Vagina (tissue), 2 donors: ENCODE data around the gene FGFBP3. TPM values are rescaled to one million over a fixed set of nuclear protein-coding genes. Genes with fewer than 3 reads are reported as not detected.

Source experiments
- DNase-seq, 2 donors: peaks; one replicate each; pipeline ENCODE4 v3.0.0-alpha.2; 2017; ENCODE audit errors: extremely low spot score in 2 of 2
- H3K27ac ChIP-seq: fragments of 200-600 bp; sonication (generic); one replicate; pipeline ENCODE4 v1.5.1; 2019
- H3K27me3 ChIP-seq: fragments of 200-600 bp; sonication (generic); one replicate; pipeline ENCODE4 v1.5.1; 2019
- H3K36me3 ChIP-seq, 2 donors: fragments of 200-600 bp; sonication (generic); one replicate each; pipeline ENCODE4 v1.5.1; 2017 to 2019
- H3K4me1 ChIP-seq: fragments of 200-600 bp; sonication (generic); one replicate; pipeline ENCODE4 v1.5.1; 2019
- H3K4me3 ChIP-seq, 2 donors: fragments of 200-600 bp; sonication (generic); 1 replicate in 1 of 2; 2 replicates in 1 of 2; pipeline ENCODE4 v1.5.1; 2016 to 2019
- H3K9me3 ChIP-seq: fragments of 200-600 bp; sonication (generic); one replicate; pipeline ENCODE4 v1.5.1; 2019
- POLR2A ChIP-seq, 2 donors: fragments of 450-650 bp; IDR thresholded peaks; one replicate each; pipeline ENCODE4 v1.6.1; 2017; ENCODE audit warnings: antibody characterized with exemption in 2 of 2, mild to moderate bottlenecking in 2 of 2, moderate library complexity in 2 of 2
- POLR2AphosphoS5 ChIP-seq, 2 donors: sonication (generic); formaldehyde crosslinking; IDR thresholded peaks; one replicate each; pipeline ENCODE4 v1.9.0; 2017; ENCODE audit warnings: antibody characterized with exemption in 2 of 2, mild to moderate bottlenecking in 2 of 2, low read depth in 1 of 2; ENCODE audit not compliant: insufficient read depth in 1 of 2
- intact Hi-C: fragments of 100-400 bp; cut with DNase I; formaldehyde crosslinking; loops from one replicate; pipeline ENCODE4 v1.15.1; 2023
- total RNA-seq: library from RNA; depleted of rRNA; stranded (reverse); fragments of >200 nt; gene quantifications from one replicate; pipeline ENCODE4 v1.2.3, GENCODE V29; 2016
- TF ChIP-seq, protein P1 (sequence below), 3 experiments: fragments of 450-650 bp in 2 of 3; fragments of 200-600 bp in 1 of 3; sonication (generic) in 1 of 3; IDR thresholded peaks; one replicate each; pipeline ENCODE4 v1.5.1; 2017 to 2019; ENCODE audit warnings: antibody characterized with exemption in 3 of 3, mild to moderate bottlenecking in 2 of 3, moderate library complexity in 2 of 3

FGFBP3 gene
- total RNA-seq, 1 donor from 2014 or later: 0.74 TPM

DNA sequence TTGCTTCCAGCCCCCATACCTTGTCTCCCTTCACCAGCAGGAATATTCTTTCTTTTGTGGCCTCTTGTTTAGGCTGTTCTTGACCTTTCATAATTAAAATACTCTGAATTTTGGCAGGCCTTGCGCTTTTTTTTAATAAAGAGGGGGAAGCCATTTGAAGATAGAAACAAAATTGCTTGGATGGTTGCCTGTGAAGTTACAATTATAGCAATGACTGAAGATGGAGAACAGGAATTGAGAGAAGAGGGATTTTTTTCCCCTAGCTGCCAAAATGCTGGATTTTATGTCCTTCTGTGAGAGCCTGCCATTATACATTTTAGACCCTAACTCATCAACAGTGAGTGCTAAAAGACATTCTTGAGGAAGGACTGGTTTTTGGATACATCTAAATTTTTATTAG, 24.8 kb downstream of the FGFBP3 start:
- H3K4me1 ChIP-seq: peaks cover 31% of the 10 kb centered on the region
- no peak for DNase-seq
- H3K36me3 ChIP-seq: no peaks in the 10 kb centered on the region
- no peaks in the 10 kb centered on the region for H3K27me3 ChIP-seq
- H3K27ac ChIP-seq: no peak overlapping the region
- H3K4me3 ChIP-seq: no peak overlapping the region
- intact Hi-C loops: no loop called here
- TF ChIP-seq, protein P1, sequence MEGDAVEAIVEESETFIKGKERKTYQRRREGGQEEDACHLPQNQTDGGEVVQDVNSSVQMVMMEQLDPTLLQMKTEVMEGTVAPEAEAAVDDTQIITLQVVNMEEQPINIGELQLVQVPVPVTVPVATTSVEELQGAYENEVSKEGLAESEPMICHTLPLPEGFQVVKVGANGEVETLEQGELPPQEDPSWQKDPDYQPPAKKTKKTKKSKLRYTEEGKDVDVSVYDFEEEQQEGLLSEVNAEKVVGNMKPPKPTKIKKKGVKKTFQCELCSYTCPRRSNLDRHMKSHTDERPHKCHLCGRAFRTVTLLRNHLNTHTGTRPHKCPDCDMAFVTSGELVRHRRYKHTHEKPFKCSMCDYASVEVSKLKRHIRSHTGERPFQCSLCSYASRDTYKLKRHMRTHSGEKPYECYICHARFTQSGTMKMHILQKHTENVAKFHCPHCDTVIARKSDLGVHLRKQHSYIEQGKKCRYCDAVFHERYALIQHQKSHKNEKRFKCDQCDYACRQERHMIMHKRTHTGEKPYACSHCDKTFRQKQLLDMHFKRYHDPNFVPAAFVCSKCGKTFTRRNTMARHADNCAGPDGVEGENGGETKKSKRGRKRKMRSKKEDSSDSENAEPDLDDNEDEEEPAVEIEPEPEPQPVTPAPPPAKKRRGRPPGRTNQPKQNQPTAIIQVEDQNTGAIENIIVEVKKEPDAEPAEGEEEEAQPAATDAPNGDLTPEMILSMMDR (IDR thresholded peaks at IDR 0.05): no peak
- TF ChIP-seq POLR2AphosphoS5 (IDR thresholded peaks at IDR 0.05; ENCODE audit: insufficient read depth in 1 of 2, low read depth in 1 of 2) (no peak), POLR2A (IDR thresholded peaks at IDR 0.05) (no peak)
- no peaks in the 10 kb centered on the region for H3K9me3 ChIP-seq

DNA sequence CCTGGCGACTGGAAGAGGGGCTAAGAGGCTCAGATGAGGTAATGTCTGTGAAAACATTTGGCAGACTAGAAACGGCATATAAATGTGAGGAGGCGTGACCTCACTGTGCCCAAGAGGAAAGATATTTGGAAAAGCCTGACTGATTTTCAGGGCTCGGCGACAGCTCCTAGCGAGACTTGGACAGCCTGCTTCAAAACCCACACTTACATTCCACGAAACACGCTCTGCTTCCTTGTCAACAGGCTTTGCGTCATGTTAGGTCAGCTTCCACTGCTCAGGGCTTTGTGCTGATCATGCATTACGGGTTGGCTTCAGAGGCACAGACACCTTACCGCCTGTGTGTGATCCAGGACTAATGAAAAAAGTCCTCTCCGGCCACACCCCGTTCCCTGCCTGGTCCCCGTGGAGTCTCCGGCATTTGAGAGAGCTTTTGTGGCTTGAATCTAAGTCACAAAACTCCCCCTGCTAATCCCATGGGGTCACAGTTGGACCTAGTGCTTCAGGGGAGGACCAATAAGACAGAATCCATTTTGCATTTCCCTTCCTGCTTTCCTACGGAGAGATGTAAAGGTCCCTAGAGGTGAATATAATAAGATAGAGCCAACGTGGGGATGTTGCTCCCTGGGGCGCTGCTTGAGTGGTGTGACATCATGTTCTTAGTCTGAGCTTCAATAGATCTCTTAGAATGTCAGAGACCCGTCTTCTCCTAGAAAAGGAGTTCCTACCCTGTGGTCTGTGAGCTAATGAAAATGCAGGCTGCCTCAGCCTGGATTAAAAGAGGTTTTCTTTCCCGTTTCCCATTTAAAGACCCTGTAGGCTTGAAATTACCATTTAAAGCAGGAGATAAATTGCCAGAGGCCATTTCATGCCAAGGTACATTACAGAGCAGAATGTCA, 25.5 kb downstream of the FGFBP3 start:
- no peaks in the 10 kb centered on the region for H3K36me3 ChIP-seq
- H3K27ac ChIP-seq: peak overlapping the region; percentile 58
- TF ChIP-seq, protein P1 (IDR thresholded peaks at IDR 0.05): no peak
- TF ChIP-seq POLR2AphosphoS5 (IDR thresholded peaks at IDR 0.05; ENCODE audit: insufficient read depth in 1 of 2, low read depth in 1 of 2) (no peak), POLR2A (IDR thresholded peaks at IDR 0.05) (no peak)
- no peaks in the 10 kb centered on the region for H3K9me3 ChIP-seq
- H3K27me3 ChIP-seq: no peaks in the 10 kb centered on the region
- peaks cover 31% of the 10 kb centered on the region for H3K4me1 ChIP-seq
- intact Hi-C loops: no loop called here
- DNase-seq: no peak
- H3K4me3 ChIP-seq: peak overlapping the region in 1 of 2 donors; percentile 15

DNA sequence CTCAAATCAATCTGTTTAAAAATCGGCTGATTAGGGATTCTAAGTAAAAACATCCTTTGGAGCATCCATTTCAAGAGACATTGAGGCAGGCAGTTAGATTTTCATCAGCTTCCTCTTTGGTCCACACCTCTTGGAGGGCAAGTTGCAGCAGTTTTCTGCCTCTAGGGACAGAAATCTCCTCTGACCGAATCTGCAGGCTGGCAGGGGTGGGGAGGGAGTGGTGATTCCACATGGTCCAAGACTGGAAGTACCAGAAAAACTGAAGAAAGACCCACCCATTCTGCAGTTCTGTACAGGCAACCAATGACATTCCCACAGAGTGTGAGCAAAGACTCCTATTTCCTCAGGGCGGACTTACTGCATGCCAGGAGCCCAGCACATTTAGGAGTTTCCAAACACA, 29.0 kb downstream of the FGFBP3 start:
- no peak for DNase-seq

DNA sequence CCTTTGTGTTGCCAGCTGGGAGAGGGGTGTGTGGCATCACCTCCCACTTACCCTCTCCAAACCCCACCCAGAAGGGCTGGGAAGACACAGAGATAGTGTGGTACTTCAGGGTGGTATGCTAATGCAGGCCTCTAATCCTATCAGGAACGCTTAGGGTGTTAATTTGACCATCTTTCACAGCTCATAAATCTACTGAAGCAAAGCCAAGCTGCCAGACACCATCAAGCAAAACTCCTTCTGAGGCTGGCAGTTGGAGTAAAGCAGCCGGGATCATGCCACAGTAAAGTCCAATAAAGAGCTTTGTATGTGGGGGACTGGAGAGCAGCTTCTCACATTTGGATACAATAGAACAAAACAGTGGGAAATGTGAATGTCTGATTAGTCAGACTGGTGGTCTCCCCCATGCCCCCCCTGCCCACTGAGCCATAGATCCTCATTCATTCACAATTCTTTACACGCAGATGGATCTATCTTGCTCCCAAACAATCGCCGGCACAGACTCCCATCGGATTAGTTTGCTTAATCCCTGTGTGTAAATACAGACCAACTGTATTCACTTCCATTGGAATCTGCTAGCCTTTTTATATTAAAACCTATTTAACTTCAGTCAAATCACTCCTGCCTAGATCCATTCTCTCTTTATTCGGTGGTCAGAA, 29.6 kb downstream of the FGFBP3 start:
- no peak for DNase-seq
- Histone ChIP-seq H3K36me3 (no peaks in the 10 kb centered on the region), H3K27ac (no peak overlapping the region), H3K4me3 (no peak overlapping the region), H3K9me3 (no peaks in the 10 kb centered on the region), H3K27me3 (no peaks in the 10 kb centered on the region), H3K4me1 (peaks cover 17% of the 10 kb centered on the region)
- TF ChIP-seq POLR2A (IDR thresholded peaks at IDR 0.05) (no peak), POLR2AphosphoS5 (IDR thresholded peaks at IDR 0.05; ENCODE audit: insufficient read depth in 1 of 2, low read depth in 1 of 2) (no peak)
- TF ChIP-seq, protein P1 (IDR thresholded peaks at IDR 0.05): no peak
- intact Hi-C loops: no loop called here

More for the DNA sequence above, 29.0 kb downstream of the FGFBP3 start:
- no peaks in the 10 kb centered on the region for H3K27me3 ChIP-seq
- no peaks in the 10 kb centered on the region for H3K9me3 ChIP-seq
- H3K36me3 ChIP-seq: no peaks in the 10 kb centered on the region
- peaks cover 17% of the 10 kb centered on the region for H3K4me1 ChIP-seq
- TF ChIP-seq POLR2AphosphoS5 (IDR thresholded peaks at IDR 0.05; ENCODE audit: insufficient read depth in 1 of 2, low read depth in 1 of 2) (no peak), POLR2A (IDR thresholded peaks at IDR 0.05) (no peak)
- TF ChIP-seq, protein P1 (IDR thresholded peaks at IDR 0.05): no peak
- no peak overlapping the region for H3K27ac ChIP-seq
- no peak overlapping the region for H3K4me3 ChIP-seq
- intact Hi-C loops: no loop called here
